OCI-LY3 (cell line): ENCODE data around the gene NOTUM.

Experiments used
- EZH2phosphoT487 ChIP-seq: fragments of 200-600 bp; shearing (Covaris generic); IDR thresholded peaks from 2 replicates; pipeline ENCODE4 v1.6.1; 2018; ENCODE audit warnings: antibody characterized with exemption, mixed run types, low read depth
- TF ChIP-seq, protein P1 (sequence below): fragments of 200-600, 300-600 bp; sonication (generic); IDR thresholded peaks from 2 replicates; pipeline ENCODE4 v1.5.1; 2014; ENCODE audit warnings: antibody characterized with exemption, low read length, low read depth

GRCh38 chr17:81905424-81905875 lies 55.5 kb downstream of the NOTUM start:
- TF ChIP-seq, protein P1, sequence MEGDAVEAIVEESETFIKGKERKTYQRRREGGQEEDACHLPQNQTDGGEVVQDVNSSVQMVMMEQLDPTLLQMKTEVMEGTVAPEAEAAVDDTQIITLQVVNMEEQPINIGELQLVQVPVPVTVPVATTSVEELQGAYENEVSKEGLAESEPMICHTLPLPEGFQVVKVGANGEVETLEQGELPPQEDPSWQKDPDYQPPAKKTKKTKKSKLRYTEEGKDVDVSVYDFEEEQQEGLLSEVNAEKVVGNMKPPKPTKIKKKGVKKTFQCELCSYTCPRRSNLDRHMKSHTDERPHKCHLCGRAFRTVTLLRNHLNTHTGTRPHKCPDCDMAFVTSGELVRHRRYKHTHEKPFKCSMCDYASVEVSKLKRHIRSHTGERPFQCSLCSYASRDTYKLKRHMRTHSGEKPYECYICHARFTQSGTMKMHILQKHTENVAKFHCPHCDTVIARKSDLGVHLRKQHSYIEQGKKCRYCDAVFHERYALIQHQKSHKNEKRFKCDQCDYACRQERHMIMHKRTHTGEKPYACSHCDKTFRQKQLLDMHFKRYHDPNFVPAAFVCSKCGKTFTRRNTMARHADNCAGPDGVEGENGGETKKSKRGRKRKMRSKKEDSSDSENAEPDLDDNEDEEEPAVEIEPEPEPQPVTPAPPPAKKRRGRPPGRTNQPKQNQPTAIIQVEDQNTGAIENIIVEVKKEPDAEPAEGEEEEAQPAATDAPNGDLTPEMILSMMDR, result no peak
- TF ChIP-seq EZH2phosphoT487, result no peak
